Upper lobe of left lung (tissue), 6 donors: ENCODE results near the gene COL28A1. TPM values are rescaled to one million over a fixed set of nuclear protein-coding genes. Genes with fewer than 3 reads are reported as not detected.

Experiments used
- ATAC-seq, 2 donors: fragments of 200-7000 bp; cut with Tn5 transposase; one replicate each; pipeline ENCODE4 v1.9.1; 2022; ENCODE audit warnings: mild to moderate bottlenecking in 2 of 2, moderate library complexity in 2 of 2; ENCODE audit not compliant: low FRiP score in 2 of 2
- DNase-seq, 2 donors: peaks; one replicate each; pipeline ENCODE4 v3.0.0-alpha.2; 2019 to 2020
- H3K27ac ChIP-seq, 4 donors: fragments of 200-600 bp; sonication (generic); one replicate each; pipeline ENCODE4 v1.5.1; 2016 to 2019
- H3K27me3 ChIP-seq, 4 donors: fragments of 200-600 bp; sonication (generic); one replicate each; pipeline ENCODE4 v1.5.1; 2017 to 2019
- H3K36me3 ChIP-seq, 4 donors: fragments of 200-600 bp; sonication (generic); one replicate each; pipeline ENCODE4 v1.5.1; 2016 to 2019
- H3K4me1 ChIP-seq, 4 donors: fragments of 200-600 bp; sonication (generic); one replicate each; pipeline ENCODE4 v1.5.1; 2018 to 2019
- H3K4me3 ChIP-seq, 4 donors: fragments of 200-600 bp; sonication (generic); one replicate each; pipeline ENCODE4 v1.5.1; 2017 to 2019; ENCODE audit warnings: mild to moderate bottlenecking in 2 of 4, moderate library complexity in 1 of 4
- H3K9me3 ChIP-seq, 4 donors: fragments of 200-600 bp; sonication (generic); one replicate each; pipeline ENCODE4 v1.5.1; 2018 to 2019
- EP300 ChIP-seq, 4 donors: sonication (generic); formaldehyde crosslinking; IDR thresholded peaks; one replicate each; pipeline ENCODE4 v1.5.1; 2017; ENCODE audit warnings: antibody characterized with exemption in 4 of 4, control low read depth in 2 of 4
- POLR2A ChIP-seq, 4 donors: fragments of 450-650 bp; IDR thresholded peaks; one replicate each; pipeline ENCODE4 v1.5.1; 2016 to 2017; ENCODE audit warnings: antibody characterized with exemption in 4 of 4, mild to moderate bottlenecking in 2 of 4
- POLR2AphosphoS5 ChIP-seq, 2 donors: sonication (generic); formaldehyde crosslinking; IDR thresholded peaks; one replicate each; pipeline ENCODE4 v1.5.1; 2017; ENCODE audit warnings: antibody characterized with exemption in 2 of 2
- WGBS, 2 donors: methylation state at CpG; one replicate each; pipeline ENCODE4 v1.1.5; 2017 to 2018; 5-methylcytosine and 5-hydroxymethylcytosine counted together
- total RNA-seq, 6 donors: library from RNA; depleted of rRNA in 4 of 6; stranded (reverse); fragments of >200 nt in 4 of 6; gene quantifications; one replicate each; pipeline versions ENCODE4 v1.1.0 to v1.2.1, GENCODE V29; 2016 to 2021
- TF ChIP-seq, protein P1 (sequence below), 6 experiments: fragments of 450-650 bp in 4 of 6; fragments of 200-600 bp in 2 of 6; sonication (generic) in 2 of 6; IDR thresholded peaks; one replicate each; pipeline ENCODE4 v1.5.1; 2016 to 2019; ENCODE audit warnings: antibody characterized with exemption in 6 of 6
- donor health status: DM: no; HTN: no; CAD: no; lungs with moderate emphysema.
- donor health status: DM: no; HTN: yes; CAD: no; lungs with severe emphysema.

Gene COL28A1
- total RNA-seq, 6 donors from 2014 or later: 1.5 to 14.7 (median 4.3) TPM

DNA sequence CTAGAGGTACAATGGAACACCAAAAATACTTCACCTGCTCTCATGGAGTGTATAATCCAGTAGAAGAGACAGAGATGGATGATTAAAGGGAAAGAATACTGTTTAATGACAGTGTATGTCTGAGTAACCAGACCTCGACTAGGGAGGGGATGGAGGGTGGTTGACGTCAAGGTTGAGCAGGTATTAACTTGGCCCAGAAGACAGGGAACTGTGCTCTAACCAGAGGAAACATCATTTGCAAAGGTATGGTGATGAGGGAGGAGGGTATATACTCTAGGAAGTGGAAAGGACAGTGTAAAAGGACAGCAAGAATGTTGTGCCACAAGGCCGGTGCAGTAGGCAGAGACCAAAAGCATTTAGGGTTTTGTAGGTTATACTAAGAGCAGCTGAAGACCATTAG lies 33.9 kb upstream of the COL28A1 start:
- Histone ChIP-seq H3K4me3 (peak overlapping the region in 1 of 4 donors; percentile 58), H3K36me3 (peaks cover 0 to 17% (median 4%) of the 10 kb centered on the region in 4 donors), H3K9me3 (no peaks in the 10 kb centered on the region), H3K27me3 (no peaks in the 10 kb centered on the region), H3K4me1 (peaks cover 21 to 38% (median 27%) of the 10 kb centered on the region in 4 donors), H3K27ac (peak overlapping the region in 1 of 4 donors; percentile 32)
- TF ChIP-seq POLR2AphosphoS5 (IDR thresholded peaks at IDR 0.05) (no peak), POLR2A (IDR thresholded peaks at IDR 0.05) (no peak), EP300 (IDR thresholded peaks at IDR 0.05) (no peak)
- TF ChIP-seq, protein P1, sequence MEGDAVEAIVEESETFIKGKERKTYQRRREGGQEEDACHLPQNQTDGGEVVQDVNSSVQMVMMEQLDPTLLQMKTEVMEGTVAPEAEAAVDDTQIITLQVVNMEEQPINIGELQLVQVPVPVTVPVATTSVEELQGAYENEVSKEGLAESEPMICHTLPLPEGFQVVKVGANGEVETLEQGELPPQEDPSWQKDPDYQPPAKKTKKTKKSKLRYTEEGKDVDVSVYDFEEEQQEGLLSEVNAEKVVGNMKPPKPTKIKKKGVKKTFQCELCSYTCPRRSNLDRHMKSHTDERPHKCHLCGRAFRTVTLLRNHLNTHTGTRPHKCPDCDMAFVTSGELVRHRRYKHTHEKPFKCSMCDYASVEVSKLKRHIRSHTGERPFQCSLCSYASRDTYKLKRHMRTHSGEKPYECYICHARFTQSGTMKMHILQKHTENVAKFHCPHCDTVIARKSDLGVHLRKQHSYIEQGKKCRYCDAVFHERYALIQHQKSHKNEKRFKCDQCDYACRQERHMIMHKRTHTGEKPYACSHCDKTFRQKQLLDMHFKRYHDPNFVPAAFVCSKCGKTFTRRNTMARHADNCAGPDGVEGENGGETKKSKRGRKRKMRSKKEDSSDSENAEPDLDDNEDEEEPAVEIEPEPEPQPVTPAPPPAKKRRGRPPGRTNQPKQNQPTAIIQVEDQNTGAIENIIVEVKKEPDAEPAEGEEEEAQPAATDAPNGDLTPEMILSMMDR (IDR thresholded peaks at IDR 0.05): no peak
- ATAC-seq: no peak
- no peak for DNase-seq
- WGBS, 2 donors: 91% methylated on average over 3 of the region's 3 CpGs

DNA sequence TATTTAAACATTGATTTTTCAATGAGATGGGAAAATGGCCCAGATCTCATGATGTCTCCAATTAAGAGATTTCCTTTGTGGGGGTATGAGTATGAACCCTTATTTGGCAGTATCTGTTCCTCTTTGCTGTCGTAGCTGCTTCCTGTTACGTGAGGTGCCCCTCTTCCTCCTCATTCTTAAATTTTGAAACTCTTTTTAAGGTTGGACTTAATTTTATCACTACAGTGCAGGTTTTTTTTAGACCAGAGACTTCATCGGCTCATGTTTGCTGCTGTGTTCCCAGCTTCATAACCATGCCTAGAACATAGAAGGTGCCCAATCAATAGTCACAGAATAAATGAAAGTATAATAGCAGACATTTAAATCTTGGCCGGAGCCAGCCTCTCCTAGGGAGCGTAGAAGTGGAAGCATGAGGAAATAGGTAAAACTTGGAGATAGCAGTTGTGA lies 33.4 kb upstream of the COL28A1 start:
- peak overlapping the region in 1 of 4 donors; percentile 32 for H3K27ac ChIP-seq
- H3K27me3 ChIP-seq: no peaks in the 10 kb centered on the region
- DNase-seq: no peak
- 52 to 66% methylated on average over 4 to 5 of the region's 5 CpGs for whole genome bisulfite sequencing, 2 donors
- H3K4me3 ChIP-seq: peak overlapping the region in 1 of 4 donors; percentile 58
- ATAC-seq: no peak
- H3K4me1 ChIP-seq: peaks cover 21 to 39% (median 28%) of the 10 kb centered on the region in 4 donors
- peaks cover 0 to 17% (median 4%) of the 10 kb centered on the region in 4 donors for H3K36me3 ChIP-seq
- no peaks in the 10 kb centered on the region for H3K9me3 ChIP-seq
- TF ChIP-seq POLR2AphosphoS5 (IDR thresholded peaks at IDR 0.05) (no peak), EP300 (IDR thresholded peaks at IDR 0.05) (no peak), POLR2A (IDR thresholded peaks at IDR 0.05) (no peak)
- TF ChIP-seq, protein P1 (IDR thresholded peaks at IDR 0.05): no peak

DNA sequence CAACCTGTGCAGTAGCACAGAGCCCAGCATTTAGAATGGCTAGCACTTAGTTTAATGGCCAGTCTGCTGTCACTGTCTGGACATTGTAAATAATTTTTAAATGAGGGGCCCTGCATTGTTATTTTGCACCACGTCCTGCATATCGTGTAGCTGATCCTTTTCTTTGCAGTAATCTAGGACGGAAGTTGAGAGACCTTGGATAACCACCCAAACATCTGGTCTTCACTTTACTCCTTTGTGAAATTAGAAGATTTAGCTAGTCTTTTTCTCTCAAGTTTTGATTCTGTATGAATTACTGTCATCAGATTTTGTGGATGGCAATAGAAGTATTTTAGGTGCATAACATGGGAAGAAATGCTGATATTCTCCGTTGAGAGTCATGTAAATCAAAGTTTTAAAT lies 32.9 kb upstream of the COL28A1 start:
- Histone ChIP-seq H3K36me3 (peaks cover 0 to 12% (median 4%) of the 10 kb centered on the region in 4 donors), H3K4me3 (peak overlapping the region in 1 of 4 donors; percentile 58), H3K4me1 (peaks cover 21 to 39% (median 31%) of the 10 kb centered on the region in 4 donors), H3K27ac (no peak overlapping the region), H3K9me3 (no peaks in the 10 kb centered on the region), H3K27me3 (no peaks in the 10 kb centered on the region)
- TF ChIP-seq POLR2AphosphoS5 (IDR thresholded peaks at IDR 0.05): no peak
- no peak for TF ChIP-seq POLR2A (IDR thresholded peaks at IDR 0.05)
- TF ChIP-seq EP300 (IDR thresholded peaks at IDR 0.05): no peak
- TF ChIP-seq, protein P1 (IDR thresholded peaks at IDR 0.05): no peak
- 86 to 90% methylated on average over 4 of the region's 4 CpGs for WGBS, 2 donors
- DNase-seq (no peak), ATAC-seq (no peak)

DNA sequence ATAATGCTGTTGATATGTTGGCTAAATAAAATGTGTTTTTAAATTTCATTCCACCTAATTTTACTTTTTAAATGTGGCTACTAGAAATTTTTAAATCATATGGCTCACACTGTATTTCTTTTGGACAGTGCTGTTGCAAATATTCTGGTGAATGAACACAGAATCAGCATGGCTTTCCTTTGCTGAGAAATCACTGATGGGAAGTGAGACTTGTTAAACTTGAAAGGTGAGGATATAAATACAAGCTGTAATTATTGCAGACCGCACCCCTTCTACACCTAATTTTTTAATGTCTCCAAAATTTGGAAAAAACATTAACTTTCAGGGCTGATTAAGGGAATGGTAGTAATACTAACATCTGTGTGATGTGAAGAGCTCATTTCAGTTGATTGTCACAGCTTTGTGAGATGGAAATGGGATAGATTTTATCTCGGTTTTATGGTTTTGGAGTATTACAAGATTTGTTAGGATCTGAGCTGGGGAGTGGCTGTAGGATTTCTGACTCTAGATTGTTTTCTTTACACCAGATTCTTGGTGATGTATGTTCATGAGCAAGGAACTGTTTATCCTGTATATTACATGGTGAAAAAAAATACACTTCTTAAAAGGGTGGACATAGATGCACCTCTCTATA lies 32.3 kb upstream of the COL28A1 start:
- Histone ChIP-seq H3K9me3 (no peaks in the 10 kb centered on the region), H3K4me3 (peak overlapping the region; percentile 58 to 85 (median 66)), H3K4me1 (peaks cover 21 to 41% (median 32%) of the 10 kb centered on the region in 4 donors), H3K36me3 (peaks cover 0 to 7% (median 4%) of the 10 kb centered on the region in 4 donors), H3K27me3 (no peaks in the 10 kb centered on the region), H3K27ac (peak overlapping the region in 1 of 4 donors; percentile 97)
- TF ChIP-seq POLR2A (IDR thresholded peaks at IDR 0.05): no peak
- ATAC-seq (no peak), DNase-seq (no peak)
- 56 to 57% methylated on average over 2 of the region's 2 CpGs for WGBS, 2 donors

DNA sequence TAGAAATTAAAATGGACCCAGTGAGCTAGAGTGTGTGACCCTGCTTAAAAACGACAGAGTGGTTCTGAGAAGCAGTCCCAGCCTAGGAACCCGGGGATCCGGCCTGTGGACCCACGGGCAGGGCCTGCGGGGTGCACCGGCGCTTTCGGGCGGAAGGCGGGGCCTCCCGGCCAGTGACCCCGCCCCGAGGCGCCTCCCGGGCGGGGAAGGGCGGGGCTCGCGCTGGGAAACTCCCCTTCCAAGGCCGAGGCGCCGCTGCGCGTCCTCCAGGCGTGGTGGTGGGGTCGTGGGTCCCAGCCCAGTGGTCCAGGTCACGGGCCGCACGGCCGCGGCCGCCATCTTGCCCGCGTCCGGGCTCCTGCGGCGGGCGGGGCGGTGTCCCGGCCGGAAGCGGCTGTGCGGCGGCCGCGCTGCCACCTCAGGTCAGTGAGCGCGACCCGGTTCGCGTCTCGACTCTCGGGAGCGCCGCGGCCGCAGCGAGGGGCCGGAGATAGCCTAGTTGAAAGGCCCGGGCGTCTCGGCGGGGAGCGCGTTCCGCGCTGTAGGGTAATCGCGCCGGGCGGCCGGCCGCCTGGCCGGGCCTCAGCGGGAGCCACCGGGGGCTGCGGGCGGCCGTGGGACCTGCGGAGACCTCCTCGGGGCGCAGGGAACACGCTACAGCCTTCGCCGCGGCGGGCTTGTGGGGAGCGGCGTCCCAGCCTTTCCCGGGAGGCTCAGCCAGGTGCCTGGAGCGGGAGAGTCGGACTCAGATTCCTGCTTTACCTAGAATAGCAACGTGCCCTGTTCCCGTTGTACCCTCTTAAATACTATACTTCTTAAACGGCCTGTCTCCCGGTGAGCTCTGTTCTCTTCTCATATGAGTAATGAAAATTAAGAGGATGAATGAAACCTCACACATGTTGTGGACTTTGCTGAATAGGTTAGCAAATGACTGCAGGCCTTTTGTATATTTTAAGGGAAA lies 31.3 kb upstream of the COL28A1 start, which contains the start of gene MIOS:
TSS of gene MIOS (plus strand) at position 234 of the 961 bp plus-strand sequence. CDS start 5,592 bp downstream, outside the sequence.
- 0% methylated on average over 14 to 26 of the region's 96 CpGs for WGBS, 2 donors
- ATAC-seq (peak; percentile 94 to 98), DNase-seq (peak; percentile 91 to 97)
- TF ChIP-seq, protein P1 (IDR thresholded peaks at IDR 0.05): peak in 1 of 6 experiments; percentile 15
- TF ChIP-seq POLR2A (IDR thresholded peaks at IDR 0.05) (peak in 3 of 4 donors; percentile 58 to 90 (median 89)), EP300 (IDR thresholded peaks at IDR 0.05) (peak in 1 of 4 donors; percentile 36), POLR2AphosphoS5 (IDR thresholded peaks at IDR 0.05) (peak; percentile 22 to 67)
- Histone ChIP-seq H3K27me3 (no peaks in the 10 kb centered on the region), H3K4me1 (peaks cover 21 to 44% (median 32%) of the 10 kb centered on the region in 4 donors), H3K9me3 (no peaks in the 10 kb centered on the region), H3K36me3 (no peaks in the 10 kb centered on the region), H3K4me3 (peak within 1 kb of the TSS; percentile 58 to 85 (median 66)), H3K27ac (peak within 1 kb of the TSS; percentile 91 to 97 (median 96))
